ENCODE data around the gene RASAL2.

RASAL2 gene

DNA sequence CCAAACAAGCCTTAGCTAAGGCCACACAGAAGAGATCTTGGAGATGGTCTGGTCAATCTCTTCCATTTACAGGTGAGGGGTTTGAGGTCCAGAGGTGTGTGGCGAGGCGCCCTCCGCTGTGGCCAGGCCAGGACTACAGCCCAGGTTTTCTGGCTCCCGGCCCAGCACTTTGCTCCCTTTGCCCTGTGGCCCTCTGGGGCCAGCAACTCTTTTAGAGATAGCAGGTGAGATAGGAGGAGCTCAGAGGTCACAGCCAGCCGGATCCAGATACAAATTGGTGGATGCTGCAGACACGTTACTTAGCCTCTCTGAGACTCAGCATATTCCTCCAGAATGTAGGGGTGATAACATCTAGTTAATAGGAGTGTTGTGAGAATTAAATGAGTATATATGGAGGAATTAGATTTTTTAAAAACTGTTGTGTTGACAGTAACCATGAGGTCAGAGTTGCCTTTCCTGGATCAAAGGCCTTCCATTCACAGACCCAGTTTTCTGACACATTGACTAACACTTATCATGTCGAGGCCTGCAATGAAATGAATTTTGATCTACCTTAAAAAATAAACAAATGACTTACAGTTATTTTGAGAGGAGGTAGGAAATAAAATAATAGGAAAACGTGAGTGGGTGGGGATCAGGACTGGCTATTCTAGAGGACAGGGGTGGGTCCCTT is 435.6 kb downstream of the RASAL2 start:
- H3K27me3 Mint-ChIP-seq (ENCODE audit: low read depth), result peaks cover 12% of the 10 kb centered on the region
- TF ChIP-seq, protein P1, sequence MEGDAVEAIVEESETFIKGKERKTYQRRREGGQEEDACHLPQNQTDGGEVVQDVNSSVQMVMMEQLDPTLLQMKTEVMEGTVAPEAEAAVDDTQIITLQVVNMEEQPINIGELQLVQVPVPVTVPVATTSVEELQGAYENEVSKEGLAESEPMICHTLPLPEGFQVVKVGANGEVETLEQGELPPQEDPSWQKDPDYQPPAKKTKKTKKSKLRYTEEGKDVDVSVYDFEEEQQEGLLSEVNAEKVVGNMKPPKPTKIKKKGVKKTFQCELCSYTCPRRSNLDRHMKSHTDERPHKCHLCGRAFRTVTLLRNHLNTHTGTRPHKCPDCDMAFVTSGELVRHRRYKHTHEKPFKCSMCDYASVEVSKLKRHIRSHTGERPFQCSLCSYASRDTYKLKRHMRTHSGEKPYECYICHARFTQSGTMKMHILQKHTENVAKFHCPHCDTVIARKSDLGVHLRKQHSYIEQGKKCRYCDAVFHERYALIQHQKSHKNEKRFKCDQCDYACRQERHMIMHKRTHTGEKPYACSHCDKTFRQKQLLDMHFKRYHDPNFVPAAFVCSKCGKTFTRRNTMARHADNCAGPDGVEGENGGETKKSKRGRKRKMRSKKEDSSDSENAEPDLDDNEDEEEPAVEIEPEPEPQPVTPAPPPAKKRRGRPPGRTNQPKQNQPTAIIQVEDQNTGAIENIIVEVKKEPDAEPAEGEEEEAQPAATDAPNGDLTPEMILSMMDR (IDR thresholded peaks at IDR 0.05; ENCODE audit: unreplicated experiment in 3 of 3), result no peak
- no peak overlapping the region for H3K4me3 Mint-ChIP-seq
- H3K36me3 Mint-ChIP-seq (ENCODE audit: low read depth), result no peaks in the 10 kb centered on the region
- H3K4me1 Mint-ChIP-seq, result peaks cover 11% of the 10 kb centered on the region
- no peaks in the 10 kb centered on the region for H3K9me3 Mint-ChIP-seq
- H3K27ac Mint-ChIP-seq, result no peak overlapping the region

DNA sequence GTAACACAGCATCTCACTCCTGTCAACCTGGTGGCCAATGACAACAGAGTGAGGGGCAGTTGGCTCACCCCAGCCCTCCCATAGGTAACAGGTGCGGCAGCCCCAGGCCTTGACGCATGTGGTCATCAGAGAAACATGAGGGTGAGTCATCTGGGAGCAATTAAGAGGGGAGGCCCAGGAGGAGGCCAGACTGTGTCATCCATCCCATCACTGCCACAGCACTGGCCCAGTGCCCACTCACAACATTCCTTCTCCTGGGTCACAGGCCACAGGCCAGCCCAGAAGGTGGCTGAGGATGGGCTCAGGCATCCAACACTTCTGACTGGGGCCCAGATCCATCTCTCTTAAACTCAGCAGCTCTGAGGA is 436.1 kb downstream of the RASAL2 start:
- peaks cover 12% of the 10 kb centered on the region for H3K27me3 Mint-ChIP-seq (ENCODE audit: low read depth)
- H3K4me1 Mint-ChIP-seq, result peaks cover 11% of the 10 kb centered on the region
- H3K36me3 Mint-ChIP-seq (ENCODE audit: low read depth), result no peaks in the 10 kb centered on the region
- no peaks in the 10 kb centered on the region for H3K9me3 Mint-ChIP-seq
- no peak overlapping the region for H3K4me3 Mint-ChIP-seq
- TF ChIP-seq, protein P1 (IDR thresholded peaks at IDR 0.05; ENCODE audit: unreplicated experiment in 3 of 3), result no peak
- H3K27ac Mint-ChIP-seq, result no peak overlapping the region

DNA sequence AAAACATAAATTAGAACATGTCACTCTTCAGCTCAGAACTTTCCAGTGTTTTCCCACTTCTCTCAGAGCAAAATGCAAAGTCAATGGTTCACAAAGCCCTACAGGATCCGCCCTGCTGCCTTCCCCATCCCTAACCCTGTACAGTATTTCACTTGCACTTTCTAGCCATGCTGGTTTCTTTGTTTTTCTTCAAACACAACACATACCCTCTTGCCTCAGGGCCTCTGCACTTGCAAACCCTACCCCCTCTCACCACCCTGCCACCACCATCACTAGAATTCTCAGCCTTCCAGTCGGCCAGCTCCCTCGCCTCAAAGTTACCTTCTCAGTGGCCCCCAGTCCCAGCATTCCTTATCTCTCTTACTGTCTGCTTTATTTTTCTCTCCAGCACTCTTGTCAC is 436.6 kb downstream of the RASAL2 start:
- Mint-ChIP-seq H3K27me3 (ENCODE audit: low read depth) (peaks cover 12% of the 10 kb centered on the region), H3K36me3 (ENCODE audit: low read depth) (no peaks in the 10 kb centered on the region), H3K9me3 (no peaks in the 10 kb centered on the region), H3K4me1 (peaks cover 11% of the 10 kb centered on the region), H3K4me3 (no peak overlapping the region), H3K27ac (peak overlapping the region in 1 of 3 experiments; percentile 5)
- TF ChIP-seq, protein P1 (IDR thresholded peaks at IDR 0.05; ENCODE audit: unreplicated experiment in 3 of 3), result no peak

DNA sequence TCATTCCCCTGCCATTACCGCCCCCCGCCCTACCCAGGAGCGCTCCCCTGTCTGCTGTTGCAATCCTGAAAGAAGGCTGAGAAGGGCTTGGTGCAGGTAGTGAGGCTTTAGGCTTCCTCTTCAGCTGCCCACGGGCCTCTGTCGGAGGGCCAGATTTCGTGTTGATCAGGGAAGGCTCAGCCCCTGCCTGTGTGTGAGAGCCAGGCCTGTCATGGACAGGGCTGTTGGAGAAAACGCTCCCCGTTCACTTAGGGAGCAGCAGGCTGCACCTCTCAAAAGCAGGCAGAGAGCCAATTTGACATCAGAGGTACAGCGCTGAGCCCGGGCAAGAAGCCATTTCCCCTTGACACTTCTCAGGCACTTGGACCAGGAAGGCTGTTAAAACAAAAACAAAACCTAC is 438.0 kb downstream of the RASAL2 start:
- Mint-ChIP-seq H3K27me3 (ENCODE audit: low read depth) (peaks cover 13% of the 10 kb centered on the region), H3K9me3 (no peaks in the 10 kb centered on the region), H3K4me3 (no peak overlapping the region), H3K27ac (peak overlapping the region in 1 of 3 experiments; percentile 10), H3K4me1 (peaks cover 14% of the 10 kb centered on the region), H3K36me3 (ENCODE audit: low read depth) (no peaks in the 10 kb centered on the region)
- TF ChIP-seq, protein P1 (IDR thresholded peaks at IDR 0.05; ENCODE audit: unreplicated experiment in 3 of 3), result no peak

DNA sequence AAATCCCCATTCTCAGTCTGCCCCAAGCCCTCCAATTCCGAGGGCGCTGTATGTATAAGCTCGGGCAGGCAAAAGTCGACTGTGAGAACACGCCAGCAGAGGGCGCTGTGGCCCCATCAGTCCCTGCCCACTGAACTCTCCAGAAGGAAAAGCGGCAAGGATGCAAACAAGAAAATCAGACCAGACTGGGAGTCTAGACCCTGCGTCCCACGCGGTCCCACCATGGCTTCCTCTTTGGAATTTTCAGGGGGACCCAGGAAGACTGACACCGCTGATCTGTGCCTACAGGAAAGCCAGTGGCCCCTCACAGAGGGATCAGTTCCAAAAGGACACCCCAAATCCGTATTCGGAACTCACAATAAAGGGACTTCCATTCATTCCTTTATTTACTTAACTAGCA is 438.5 kb downstream of the RASAL2 start:
- Mint-ChIP-seq H3K27me3 (ENCODE audit: low read depth) (peaks cover 18% of the 10 kb centered on the region), H3K4me3 (no peak overlapping the region), H3K36me3 (ENCODE audit: low read depth) (no peaks in the 10 kb centered on the region), H3K9me3 (no peaks in the 10 kb centered on the region), H3K27ac (peak overlapping the region in 2 of 3 experiments; percentile 9 to 10), H3K4me1 (peaks cover 20% of the 10 kb centered on the region)
- TF ChIP-seq, protein P1 (IDR thresholded peaks at IDR 0.05; ENCODE audit: unreplicated experiment in 3 of 3), result peak; percentile 81 to 88 (median 83)

Data from nephron (organoid).